ENCODE results near the gene TANGO6.
"Not testable (repeated sequence)": the region's sequence is repeated elsewhere in the genome, so short reads cannot be mapped to it uniquely, and the experiment has no call there.

The TANGO6 gene

DNA sequence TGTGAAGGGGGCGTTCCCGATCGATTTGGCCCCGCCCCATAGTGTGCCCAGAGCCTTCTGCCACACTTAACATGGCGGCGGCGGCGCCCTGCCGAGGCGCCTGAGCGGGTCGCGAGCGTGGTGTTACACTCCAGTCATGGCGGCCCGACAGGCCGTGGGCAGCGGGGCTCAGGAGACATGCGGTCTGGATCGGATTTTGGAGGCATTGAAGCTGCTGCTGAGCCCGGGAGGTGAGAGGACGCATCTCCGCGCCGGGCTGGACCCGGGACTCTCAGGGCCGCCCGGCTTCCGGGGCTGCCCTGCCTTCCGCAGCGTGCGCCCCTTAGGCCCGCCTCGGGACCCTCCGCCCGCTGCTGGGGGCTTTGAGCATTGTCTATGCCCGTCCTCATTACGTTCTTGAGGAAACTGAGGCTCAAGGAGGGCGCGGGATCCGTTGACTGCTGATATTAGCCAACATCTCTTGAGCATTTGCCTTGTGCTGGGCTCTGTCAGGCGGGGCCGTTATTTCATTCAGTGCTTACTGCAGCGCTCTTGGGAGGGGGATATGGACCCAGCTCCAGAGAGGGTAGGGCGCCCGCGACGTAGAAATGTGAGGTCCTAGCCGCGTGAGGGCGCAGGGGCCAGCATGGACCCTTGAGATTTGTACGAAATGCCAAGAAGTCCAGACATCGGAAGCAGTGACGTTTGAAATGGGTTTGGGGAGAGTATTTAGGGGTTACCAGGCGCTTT, at the start of gene TANGO6:
Gene TANGO6, plus strand, starts transcription at position 50 of the 729 bp plus-strand sequence. Its CDS starts 87 bp downstream, at position 137.
- peak; percentile 82 for DNase-seq

DNA sequence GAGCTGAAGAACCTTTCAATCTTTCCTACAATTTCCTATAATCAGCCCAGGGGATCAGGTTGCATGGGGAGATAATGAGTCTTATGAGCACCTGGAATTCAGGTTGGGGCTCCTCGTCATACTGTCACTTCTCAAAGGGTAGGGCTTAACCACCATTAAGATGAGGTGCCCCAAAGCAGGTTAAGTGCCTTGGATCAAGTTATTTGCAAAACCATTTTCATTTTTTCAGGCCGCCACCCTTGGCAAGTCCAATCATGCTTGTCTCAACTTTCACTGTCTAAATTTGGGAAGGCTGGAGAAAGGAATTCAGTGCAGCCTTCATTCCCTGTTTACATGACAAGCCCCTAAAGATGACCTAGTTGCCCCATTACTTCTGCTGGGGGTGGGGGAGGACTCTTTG, 44.9 kb upstream of the TANGO6 start:
- DNase-seq = no peak

DNA sequence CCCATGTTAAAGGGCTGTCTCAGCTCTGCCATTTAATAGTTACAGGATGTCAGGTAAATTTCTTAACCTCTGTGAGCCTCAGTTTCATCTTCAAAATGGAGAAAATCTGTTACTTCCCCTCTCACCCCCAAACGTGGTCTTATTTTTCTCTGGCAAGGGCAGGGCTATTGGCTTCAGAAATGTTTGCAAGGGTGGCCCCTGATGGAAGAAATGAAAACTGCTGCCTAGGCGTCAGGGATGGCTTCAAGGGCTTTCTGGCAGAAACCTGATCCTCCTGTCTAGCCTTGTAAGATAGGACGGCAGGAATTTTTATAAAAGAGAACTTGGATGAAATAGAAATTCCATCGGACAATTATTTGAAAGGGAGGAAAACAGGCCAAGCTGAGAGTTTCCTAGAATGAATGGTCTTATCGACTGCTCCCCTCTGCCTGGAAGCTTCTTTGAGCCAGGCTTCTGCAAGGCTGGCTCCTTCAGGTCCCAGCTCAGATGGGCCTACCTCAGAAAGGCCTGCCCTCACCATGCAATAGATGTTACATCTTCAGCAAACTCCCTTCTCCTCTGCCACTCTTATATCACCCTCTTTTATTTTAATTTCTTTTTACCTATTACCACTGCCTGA, 43.0 kb upstream of the TANGO6 start:
- peak; percentile 84 for DNase-seq

DNA sequence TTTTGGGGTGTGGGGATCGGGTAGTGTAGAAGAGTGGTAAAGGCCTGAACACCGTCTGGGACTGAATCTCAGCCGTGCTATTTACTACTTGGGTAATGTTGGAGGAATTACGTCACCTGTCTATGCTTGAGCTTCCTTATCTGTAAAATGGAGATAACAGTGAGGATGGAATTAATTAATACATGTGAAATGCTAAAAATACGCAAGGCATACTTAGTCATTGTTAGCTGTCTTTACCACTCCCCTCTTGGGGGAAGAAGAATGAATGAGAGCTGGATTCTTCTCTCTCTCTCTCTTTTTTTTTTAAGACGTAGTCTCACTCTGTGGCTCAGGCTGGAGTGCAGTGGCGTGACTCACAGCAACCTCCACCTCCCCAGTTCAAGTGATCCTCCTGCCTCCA, 41.1 kb upstream of the TANGO6 start:
- peak; percentile 76 for DNase-seq

DNA sequence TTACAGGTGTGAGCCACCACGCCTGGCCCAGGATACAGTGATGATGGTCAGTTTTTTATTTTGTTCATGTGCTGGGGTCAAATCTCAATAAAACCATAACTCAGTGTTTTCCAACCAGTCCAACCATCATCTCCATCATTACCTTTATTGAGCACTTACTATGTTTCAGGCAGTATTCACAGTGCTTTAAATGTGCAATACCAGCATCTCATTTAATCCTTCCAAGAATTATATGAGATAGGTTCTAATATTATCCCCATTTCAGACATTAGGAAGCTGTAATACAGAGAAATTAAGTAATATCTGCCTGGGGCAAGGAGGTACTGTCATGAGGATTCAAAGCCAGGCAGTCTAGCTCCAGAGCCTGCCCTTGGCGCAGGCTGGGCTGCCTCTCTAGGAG, 36.9 kb upstream of the TANGO6 start:
- DNase-seq = no peak

DNA sequence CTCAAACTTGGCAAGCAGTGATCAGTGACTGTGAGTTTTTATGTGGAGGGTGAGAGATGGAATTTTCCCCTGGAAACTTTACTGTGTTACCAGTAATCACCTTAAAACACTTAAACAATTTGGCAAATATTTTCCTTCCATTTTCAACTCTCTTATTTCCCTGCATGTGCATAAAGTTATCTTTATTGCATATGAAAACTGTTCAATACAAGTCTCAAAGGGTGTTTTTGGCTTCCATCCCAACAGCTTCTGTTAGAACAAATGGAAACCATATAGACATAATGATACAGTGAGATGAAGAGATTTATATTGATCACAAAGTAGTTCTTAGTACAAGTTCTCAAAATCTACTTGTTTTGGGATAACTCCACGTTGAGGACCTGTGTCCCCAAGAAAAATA, 36.4 kb upstream of the TANGO6 start:
- no peak for DNase-seq

DNA sequence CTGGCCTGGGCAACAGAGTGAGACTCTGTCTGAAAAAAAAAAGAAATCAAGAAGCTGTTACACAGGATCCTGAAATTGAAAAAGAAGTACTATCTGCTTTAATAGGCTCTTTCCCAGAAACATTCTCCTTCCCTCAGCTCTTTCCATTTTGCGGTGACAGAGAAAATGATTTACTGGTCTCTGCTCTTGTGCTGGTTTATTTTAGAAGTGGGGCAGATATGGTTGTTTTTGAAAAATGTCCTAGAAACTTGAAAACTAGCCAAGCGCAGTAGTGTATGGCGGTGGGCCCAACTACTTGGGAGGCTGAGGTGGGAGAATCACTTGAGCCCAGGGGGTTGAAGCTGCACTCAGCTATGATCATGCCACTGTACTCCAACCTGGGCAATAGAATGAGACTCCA, 28.8 kb upstream of the TANGO6 start:
- no peak for DNase-seq

DNA sequence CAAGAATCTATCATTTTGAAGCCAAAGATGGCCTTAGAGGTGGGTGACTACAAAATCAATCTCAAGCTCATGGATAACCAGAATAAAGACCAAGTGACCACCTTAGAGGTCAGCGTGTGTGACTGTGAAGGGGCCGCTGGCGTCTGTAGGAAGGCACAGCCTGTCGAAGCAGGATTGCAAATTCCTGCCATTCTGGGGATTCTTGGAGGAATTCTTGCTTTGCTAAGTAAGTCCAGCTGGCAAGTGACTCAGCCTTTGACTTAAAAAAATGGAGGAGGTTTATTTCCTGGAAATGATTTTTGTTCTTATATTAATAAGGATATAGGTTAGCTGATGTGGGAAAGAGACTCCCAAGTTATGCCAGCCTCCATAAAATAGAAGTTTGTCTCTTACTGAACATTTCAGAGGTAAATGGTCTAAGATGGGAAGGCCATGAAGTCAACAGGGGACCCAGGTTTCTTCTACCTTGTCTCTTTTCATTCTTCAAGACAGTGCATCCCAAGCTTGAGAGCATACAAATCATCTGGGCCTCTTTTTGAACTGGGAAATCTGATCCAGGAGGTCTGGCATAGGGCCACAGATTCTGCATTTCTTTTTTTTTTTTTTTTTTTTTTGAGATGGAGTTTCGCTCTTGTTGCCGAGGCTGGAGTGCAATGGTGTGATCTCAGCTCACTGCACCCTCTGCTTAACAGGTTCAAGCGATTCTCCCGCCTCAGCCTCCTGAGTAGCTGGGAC, 19.8 kb upstream of the TANGO6 start:
- peak; percentile 95 for DNase-seq

DNA sequence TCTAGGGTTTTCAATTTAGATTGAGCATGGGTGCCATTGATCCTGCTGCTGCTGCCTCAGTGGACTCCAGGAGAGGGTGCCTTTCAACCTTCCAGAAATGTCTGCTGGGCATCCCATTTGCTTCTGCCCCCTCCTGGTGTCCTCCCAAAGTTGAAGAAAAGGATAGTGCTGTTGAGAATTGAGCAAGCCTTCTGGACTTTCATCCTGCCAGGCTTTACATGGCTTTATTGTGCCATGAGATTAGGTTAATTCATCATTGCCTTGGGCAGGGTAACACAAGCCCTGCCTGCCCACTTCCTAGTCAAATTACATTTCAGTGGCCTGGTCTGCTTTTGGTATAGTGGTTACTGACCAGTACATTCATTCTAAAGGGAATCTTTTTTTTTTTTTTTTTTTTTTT, 17.9 kb upstream of the TANGO6 start:
- no peak for DNase-seq

DNA sequence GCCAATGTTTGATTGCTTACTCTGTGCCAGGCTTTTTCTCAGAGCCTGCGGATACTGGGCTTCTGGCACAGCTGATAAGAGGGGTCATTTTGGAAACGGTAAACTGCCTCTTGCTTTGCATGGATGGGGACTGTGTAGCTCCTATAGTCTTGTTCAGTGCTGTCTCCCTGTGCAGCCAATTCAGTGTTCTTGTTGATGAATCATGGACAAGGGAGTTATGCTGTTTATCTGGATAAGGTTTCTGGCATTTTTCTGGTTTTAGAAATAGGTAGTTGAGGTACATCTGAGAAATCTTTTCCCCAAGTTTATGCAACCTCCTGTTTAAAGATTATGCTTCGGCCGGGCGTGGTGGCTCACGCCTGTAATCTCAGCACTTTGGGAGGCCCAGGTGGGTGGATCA, 16.7 kb upstream of the TANGO6 start:
- DNase-seq = no peak

DNA sequence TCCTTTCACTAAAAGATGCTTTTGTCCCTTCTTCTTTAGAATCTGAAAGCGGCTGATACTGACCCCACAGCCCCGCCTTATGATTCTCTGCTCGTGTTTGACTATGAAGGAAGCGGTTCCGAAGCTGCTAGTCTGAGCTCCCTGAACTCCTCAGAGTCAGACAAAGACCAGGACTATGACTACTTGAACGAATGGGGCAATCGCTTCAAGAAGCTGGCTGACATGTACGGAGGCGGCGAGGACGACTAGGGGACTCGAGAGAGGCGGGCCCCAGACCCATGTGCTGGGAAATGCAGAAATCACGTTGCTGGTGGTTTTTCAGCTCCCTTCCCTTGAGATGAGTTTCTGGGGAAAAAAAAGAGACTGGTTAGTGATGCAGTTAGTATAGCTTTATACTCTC, 10.1 kb upstream of the TANGO6 start:
- no peak for DNase-seq

DNA sequence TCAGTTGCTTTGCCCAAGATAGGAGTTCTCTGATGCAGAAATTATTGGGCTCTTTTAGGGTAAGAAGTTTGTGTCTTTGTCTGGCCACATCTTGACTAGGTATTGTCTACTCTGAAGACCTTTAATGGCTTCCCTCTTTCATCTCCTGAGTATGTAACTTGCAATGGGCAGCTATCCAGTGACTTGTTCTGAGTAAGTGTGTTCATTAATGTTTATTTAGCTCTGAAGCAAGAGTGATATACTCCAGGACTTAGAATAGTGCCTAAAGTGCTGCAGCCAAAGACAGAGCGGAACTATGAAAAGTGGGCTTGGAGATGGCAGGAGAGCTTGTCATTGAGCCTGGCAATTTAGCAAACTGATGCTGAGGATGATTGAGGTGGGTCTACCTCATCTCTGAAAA, 8.8 kb upstream of the TANGO6 start:
- DNase-seq = no peak

DNA sequence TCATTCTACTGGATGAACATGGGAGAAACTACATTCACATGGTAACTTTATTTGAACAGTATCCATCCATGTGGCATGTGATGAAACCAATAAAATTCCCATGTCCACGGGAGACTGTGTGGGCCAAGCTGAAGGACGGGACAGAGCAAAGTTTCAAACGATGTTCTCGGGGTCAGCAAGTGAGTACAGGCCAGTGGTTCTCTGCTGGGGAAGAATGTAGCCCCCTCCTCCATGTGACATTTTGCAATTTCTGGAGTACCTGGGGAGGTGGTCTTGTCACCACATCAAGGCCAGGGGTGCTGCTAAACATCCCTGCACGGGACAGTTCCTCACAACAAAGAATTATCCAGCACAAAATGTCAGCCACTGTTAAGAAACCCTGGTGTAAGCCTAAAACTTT, 7.4 kb upstream of the TANGO6 start:
- DNase-seq = no peak

DNA sequence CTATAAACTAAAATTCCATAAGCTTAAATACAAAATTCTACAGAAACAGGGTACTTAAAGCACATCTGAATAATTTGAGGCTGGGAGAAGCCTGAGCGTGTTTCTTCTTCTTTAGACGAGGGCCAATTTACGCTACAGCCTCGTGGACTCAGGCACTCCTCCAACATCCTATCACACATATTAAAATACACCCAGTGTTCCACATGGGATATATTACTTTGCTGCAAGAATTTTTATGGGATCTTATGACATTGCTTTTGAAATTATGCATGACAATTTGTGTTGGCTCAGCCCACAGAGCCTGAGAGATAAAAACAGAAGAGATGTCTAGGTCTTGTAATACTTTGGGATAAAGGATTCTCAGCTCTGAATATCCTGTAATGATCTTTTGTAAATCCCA, 3.5 kb upstream of the TANGO6 start:
- no peak for DNase-seq

DNA sequence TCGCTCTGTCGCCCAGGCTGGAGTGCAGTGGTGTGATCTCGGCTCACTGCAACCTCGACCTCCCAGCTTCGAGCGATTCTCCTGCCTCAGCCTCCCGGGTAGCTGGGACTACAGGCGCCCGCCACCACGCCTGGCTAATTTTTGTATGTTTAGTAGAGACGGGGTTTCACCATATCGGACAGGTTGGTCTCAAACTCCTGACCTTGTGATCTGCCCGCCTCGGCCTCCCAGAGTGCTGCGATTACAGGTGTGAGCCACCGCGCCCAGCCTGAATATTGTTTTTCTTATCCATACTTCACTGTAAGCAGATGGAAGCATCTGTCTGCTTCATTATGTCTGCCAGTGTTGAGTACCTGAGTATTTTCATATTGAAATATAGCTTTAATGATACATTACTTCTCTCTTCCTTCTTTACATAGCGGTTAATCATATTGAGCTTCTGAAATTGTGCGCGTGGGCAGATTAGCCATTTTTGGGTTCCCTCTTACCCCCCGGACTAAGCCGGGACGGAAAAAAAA, 308 bp upstream of the TANGO6 start:
- DNase-seq = not testable (repeated sequence)

DNA sequence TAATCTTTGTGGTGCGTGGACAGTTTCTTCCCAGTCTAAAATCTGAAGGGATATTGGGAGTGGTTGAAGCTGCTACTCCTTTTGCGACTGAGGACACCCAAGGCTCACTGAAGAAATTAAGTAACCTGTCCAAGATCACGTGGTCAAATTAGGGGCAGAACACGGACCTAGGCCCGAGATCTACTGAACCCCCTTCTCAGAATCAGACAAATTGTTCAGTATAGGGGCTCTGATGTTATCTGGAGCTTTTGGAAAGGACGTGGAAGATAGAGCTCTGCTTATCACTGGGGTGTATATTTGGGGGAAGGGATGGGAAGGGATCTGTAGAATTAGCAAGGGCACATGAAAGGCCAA, 857 bp downstream of the TANGO6 start:
- DNase-seq = no peak

DNA sequence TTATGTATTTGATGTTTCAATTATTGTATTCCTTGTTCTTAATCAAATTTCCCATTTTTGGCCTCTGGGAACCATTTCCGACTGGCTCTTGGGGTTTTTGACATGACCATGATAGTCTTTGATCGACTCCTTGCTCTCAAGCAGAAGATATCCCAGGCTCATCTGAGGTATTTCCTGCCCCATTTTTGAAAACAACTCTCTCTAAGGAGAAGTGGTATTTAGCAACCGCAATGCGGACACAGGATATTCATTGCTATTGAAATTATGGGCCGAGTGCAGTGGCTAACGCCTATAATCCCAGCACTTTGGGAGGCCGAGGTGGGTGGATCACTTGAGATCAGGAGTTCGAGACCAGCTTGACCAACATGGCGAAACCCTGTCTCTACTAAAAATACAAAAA, 5.5 kb downstream of the TANGO6 start:
- no peak for DNase-seq

DNA sequence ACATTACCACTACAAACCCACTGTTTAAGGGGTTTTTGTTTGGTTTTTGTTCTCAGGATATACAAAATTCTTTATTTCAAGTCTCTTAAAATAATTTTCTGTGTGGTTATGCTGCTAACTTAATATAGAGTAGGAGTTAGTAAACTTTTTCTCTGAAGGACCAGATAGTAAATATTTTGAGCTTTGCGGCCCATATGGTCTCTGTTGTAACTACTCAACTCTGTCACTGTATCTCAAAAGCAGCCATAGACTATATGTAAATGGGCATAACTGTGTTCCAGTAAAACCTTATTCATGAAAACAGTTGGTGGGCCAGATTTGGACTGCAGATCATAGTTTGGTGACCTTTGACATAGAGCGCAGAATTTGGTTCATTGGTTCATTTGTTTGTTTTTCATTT, 7.2 kb downstream of the TANGO6 start:
- DNase-seq = no peak

DNA sequence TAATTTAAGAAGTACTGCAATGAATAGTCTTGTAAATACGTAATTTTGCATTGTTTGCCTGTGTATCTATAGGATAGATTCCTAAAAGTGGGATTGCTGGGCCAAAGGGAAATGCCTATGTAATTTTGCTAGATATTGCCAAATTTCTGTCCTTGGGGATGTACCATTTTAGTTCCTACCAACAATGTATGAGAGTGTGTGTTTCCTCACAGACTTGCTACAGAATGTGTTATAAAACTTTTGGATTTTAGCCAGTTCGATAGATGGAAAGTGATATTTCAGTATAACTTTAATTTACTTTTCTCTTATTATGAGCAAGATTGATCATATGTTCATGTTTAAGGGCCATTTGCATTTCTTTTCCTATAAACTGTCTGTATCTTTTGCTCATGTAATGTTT, 8.3 kb downstream of the TANGO6 start:
- DNase-seq = no peak

DNA sequence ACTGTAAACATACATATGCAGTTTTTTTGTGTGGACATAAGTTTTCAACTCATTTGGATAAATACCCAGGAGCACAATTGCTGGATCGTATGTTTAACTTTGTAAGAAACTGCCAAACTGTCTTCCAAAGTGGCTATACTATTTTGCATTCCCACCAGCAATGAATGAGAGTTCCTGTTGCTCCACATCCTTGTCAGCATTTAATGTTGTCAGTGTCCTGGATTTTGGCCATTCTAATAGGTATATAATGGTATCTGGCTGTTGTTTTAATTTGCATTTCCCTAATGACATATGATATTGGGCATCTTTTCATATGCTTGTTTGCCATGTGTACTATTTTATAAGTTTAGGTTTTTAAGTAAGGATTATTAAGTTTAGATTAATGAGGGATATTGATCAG, 14.1 kb downstream of the TANGO6 start:
- no peak for DNase-seq

DNA sequence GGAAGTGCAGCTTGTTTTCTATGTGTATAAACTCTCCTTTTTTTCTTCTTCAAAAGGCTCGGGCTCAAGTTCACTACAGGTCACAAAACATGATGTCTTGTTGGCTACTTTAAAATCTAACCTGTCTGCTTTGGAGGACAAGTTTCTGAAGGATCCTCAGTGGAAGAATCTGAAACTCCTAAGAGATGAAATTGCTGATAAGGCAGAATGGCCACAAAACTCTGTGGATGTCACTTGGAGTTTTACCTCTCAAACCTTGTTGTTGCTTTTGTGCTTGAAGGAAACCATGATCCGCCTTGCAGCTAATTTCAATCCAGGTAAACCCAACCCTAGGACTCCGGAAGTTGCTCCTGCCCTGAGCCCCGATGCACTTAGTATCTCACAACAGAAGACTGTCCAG, 16.5 kb downstream of the TANGO6 start:
- DNase-seq = no peak

DNA sequence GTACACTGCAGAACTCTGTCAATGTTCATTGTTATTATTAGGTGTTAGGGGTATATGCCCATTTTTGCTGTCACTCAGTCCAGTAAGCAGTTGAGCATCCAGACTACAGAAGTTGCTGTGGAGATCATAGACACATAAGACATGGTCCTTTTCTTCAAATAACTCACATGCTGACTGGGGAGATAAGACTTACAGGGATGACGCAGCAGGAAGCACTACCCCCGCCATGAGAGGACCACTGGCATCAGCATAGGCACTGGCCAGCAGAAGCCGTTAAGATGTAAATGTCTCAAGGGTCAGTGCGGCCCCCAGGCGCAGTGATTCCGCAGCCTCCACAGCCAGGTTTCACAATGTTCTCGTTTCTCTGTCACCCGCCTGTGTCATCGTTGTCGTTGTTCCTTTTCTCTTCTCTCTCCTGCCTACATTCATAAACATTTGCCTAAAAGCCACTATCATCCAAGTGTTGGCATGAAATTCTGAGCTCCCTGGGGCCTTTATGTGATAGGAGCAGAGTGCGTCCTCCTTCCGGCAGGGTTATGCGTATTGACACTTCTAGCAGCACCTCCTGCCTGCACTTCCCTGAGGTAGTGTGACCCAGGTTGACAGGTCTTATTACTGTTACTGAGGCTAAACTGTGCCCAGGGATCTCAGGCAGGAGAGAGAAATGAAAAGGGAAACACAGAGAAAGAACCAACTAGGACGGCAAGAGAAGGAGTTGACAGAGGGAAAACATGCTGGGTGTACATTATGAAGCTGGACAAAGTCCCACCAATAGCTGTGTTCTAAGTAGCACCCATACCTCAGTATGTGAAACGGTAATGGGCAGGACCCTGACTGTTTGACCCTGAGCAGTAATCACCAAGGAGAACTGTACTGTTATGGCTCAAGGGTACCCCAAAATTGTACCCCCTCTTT, 17.9 kb downstream of the TANGO6 start:
- no peak for DNase-seq

DNA sequence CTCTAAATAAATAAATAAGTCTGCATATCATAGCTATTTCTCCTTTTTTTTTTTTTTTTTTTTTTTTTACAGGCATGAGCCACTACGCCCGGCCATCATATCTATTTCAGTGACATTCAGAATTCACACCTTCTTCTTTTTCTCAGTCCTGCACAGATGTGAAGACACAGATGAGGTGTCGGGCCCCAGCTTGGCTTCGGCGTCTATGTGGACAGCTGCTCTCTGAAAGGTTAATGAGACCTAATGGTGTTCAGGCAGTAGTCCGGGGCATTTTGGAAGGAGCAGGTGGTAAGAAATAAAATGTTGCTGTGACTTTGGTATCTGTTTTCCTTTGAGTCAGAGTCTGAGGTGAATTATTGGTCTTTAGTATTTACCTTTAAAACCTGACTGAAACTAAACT, 23.6 kb downstream of the TANGO6 start:
- DNase-seq = no peak
